T-helper 2 cell (primary cell): Measurements from ENCODE around the gene RALGAPA1.
A peak's percentile ranks its signal among the peaks of the same experiment; 100 is the strongest.
"Not testable (repeated sequence)": the region's sequence is repeated elsewhere in the genome, so short reads cannot be mapped to it uniquely, and the experiment has no call there.

Experiments
- DNase-seq, 5 experiments: peaks; one replicate each; pipeline versions ENCODE4 v3.0.0 to v3.0.0-alpha.2; 2012 to 2022

Gene RALGAPA1

GRCh38 chr14:35761922-35762321 lies 47.2 kb downstream of the RALGAPA1 start:
- no peak for DNase-seq

DNA sequence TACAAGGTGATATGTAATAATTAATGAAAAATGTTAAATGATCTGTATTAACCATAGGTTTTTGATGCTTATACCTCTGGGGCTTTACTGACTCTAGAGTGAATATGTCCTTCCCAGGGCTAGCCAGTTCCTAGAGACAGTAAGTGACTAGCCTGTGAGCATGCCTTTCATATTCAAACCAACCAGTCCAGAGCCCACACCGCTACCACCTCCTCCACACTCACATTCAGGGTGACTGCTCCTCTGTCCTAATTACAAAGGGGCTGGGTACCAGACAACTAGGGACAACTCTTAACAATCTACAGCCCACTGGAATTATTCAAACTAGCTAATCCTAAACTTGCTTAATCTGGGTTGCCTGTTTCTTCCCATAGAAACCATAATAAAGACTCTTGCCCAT lies 49.0 kb downstream of the RALGAPA1 start:
- DNase-seq = no peak

GRCh38 chr14:35758523-35759129 lies 50.5 kb downstream of the RALGAPA1 start:
- no peak for DNase-seq

DNA sequence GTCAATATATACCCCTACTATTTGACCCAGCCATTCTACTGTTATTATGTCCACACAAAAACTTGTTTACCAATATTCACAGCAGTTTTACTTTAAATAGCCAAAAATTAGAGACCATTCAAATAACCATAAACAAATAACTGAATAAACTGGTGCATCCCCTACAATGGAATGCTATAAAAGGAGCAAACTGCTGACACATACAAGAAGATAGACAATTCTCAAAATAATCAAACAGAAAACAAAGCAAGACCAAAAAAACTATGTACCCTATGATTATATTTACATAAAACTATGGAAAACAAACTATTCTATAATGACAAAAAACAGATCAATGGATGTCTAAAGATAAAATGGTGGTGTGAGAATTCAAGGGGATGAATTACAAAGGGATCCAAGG lies 54.4 kb downstream of the RALGAPA1 start:
- no peak for DNase-seq

DNA sequence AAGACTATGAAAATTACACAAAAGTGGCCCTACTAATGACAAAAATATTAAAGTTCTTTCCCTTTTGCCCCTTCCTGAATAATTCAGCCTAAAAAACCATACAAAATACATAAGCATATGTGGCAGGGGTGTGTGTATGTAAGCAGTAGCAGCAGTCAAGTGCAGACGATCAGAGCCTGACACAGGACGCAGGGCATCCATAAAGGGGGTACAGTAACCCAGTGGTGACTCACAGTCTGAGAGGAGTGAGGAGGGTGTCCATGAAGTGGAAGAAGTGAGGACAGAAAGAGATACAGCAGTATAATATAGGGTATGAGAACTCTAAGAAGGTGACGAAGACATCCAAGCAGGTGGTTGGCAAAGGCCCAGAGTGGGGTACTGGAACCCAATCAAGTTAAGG lies 56.7 kb downstream of the RALGAPA1 start:
- DNase-seq = no peak

GRCh38 chr14:35750202-35750904 lies 58.7 kb downstream of the RALGAPA1 start:
- no peak for DNase-seq

DNA sequence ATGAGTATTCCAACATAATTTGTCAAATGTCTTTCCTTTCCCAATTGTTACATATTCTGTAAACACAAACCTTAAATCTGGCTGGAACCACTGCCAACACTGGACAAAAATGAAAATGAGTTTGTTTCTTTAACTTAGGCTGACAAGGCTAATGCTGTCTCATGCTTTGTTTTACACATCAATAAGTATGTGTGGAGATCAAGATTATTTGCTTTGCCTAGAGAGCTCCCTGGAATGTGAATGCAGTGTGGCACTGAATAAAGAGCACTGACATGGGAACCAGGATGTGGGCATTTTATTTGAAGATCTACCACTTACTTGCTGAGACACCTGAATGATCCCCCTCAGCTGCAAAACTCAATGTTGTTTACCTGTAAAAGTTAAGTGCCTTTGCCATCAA lies 61.7 kb downstream of the RALGAPA1 start:
- DNase-seq = no peak

DNA sequence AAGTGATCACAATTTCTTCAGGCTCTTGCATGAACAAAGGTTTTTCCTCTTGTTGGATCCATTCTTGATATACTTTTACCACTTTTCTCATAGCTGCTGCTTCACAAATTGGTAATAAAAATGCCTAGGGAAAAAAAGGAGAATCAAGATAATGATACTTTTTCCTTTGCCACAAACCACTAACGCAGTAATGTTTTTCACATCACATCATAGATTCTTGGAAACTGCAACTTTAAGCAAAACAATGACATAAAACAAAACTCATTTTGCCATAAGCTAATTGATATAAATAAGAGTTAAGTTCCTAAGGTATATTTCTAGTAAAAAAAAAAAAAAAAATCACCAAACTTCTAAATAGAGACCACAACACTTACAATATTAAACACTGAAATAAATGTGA lies 66.7 kb downstream of the RALGAPA1 start:
- peak in 1 of 5 experiments; percentile 43 for DNase-seq

- peak in 1 of 5 experiments; percentile 29 for DNase-seq
Measured at GRCh38 chr14:35742032-35742371, 67.1 kb downstream of the RALGAPA1 start.

- DNase-seq = no peak
Measured at GRCh38 chr14:35741345-35742031, 67.6 kb downstream of the RALGAPA1 start.

DNA sequence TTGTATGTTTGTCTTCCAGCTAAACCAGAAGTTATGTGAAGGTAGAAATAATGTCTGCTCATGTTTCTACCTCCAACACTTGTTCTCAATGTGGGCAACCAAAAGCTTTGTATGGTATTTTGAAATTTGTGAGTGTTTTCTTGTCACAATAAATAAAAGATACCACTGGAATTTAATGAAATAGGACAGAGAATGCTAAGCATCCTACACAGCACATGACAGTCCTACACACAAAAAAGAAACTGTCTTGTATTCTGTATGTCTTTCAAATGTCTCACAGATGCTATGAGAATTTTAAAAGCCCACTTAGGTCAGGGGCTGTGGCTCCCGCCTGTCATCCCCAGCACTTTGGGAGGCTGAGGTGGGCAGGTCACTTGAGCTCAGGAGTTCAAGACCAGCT lies 68.9 kb downstream of the RALGAPA1 start:
- no peak for DNase-seq

GRCh38 chr14:35735163-35735562 lies 73.9 kb downstream of the RALGAPA1 start:
- not testable (repeated sequence) for DNase-seq

- not testable (repeated sequence) for DNase-seq
Measured at GRCh38 chr14:35733510-35733909, 75.6 kb downstream of the RALGAPA1 start.

DNA sequence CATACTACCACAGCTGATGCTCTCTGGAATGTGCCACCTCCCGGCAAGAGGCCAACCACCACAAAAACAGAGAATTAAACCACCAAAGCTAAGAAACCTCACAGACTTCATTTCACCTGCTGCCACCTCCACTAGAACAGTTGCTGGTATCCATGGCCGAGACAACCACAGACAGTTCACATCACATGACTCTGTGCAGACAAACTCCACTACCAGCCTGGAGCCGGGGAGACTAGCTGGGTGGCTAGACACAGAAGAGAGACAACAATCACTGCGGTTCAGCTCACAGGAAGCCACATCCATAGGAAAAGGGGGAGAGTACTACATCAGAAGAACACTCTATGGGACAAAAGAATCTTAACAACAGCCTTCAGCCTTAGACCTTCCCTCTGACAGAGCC lies 78.2 kb downstream of the RALGAPA1 start:
- no peak for DNase-seq

- DNase-seq = no peak
Measured at GRCh38 chr14:35727764-35728163, 81.3 kb downstream of the RALGAPA1 start.

DNA sequence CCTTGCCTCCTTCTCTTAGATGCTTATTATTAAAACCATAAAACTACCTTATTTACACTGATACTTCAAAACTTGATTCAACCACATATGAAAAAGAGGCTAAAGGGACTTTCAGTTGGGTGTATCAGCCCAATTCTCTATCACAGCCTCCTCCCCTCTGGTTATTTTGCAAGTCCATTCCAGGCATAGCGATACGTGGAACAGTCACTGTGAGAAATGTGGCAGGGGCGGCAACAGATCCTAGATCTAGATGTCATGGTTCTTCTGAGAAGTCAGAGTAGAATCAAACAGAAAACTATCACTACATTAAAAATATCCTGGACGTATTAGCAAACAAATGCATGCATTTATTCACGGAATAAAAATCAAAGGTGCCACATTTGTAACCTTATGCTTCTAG lies 83.2 kb downstream of the RALGAPA1 start:
- peak in 1 of 5 experiments; percentile 16 for DNase-seq

- no peak for DNase-seq
Measured at GRCh38 chr14:35715079-35715478, 94.0 kb downstream of the RALGAPA1 start.

- no peak for DNase-seq
Measured at GRCh38 chr14:35712466-35712865, 96.6 kb downstream of the RALGAPA1 start.

DNA sequence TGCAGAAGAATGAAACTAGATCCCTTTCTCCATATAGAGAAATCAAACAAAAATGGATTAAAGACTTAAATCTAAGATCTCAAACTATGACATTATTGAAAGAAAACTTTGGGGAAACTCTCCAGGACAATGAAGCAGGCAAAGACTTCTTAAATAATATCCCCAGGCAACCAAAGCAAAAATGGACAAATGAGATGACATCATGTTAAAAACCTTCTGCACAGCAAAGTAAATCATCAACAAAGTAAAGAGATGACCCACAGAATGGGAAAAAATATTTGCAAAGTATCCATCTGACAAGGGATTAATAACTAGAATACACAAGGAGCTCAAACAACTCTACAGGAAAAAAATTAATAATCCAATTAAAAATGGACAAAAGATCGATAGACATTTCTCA lies 101.0 kb downstream of the RALGAPA1 start:
- DNase-seq = no peak

DNA sequence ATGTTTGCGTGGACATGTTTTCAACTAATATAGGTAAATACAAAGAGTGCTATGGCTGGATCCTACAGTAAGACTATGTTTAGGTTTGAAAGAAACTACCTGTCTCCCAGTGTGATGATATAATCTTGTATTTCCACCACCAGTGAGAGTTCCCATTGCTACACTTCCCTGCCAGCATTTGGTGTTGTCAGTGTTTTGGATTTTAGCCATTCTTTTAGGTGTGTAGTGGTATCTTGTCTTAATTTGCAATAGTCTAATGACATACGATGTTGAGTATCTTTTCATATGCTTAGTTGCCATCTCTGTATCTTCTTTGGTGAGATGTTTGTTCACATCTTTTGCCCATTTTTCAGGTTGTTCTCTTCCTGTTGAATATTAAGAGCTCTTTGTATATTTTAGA lies 103.5 kb downstream of the RALGAPA1 start:
- DNase-seq = no peak

DNA sequence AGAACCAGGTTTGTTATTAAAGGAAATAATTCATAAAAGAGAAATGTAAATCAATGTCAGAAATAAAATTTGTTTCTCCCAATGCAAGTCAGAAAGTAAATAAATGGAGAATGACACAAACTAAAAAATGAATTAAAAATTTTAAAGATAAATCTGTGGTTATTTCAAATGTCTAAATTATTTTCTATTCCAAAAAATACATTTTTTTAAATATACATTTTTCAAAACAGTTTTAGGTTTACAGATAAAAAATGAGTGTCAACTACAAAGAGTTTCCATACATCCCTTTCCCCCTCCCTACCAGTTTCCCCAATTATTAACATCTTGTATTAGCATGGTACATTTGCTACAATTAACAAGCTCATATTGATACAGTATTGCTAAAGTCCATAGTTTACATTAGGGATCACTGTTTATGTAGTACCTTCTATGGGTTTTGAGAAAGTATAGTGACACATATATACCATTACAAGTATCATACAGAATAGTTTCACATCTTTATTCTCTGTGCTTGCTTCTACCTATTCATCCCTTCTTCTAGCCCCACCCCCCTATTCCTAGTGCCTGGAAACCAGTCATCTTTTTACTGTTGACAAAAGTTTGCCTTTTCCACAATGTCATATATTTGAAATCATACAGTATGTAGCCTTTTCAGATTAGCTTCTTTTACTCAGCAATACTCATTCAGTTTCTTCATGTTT lies 104.2 kb downstream of the RALGAPA1 start:
- no peak for DNase-seq

- no peak for DNase-seq
Measured at GRCh38 chr14:35701531-35701930, 107.6 kb downstream of the RALGAPA1 start.

DNA sequence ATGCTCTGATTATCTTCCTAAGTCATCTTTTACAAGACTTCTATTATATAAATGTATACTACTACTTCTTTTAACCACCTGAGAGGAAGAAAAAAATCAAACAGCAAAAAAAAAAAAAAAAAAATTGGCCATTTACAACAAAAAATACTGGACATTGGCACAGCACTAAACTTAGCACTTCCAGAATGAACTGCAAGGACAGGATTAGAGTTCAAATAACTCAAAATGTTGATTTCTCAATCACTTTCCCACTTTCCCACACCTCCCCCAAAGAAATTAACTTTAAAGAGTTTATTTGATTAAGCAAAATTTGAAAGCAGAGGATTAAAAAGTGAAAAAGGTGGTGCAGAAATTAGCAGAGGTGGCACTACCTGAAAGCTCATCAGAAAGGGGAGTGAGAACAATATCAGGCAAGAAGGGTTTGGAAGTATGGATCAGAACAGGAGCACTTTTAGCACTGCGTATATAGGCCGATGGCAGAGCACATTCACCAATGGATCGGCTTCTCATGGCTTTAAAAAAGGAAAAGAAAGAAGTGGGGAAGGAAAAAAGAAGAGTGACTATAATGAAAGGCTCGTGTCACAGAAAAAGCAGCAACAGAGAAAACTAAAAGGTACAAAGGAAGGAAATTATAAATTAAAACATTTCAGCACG lies 109.2 kb downstream of the RALGAPA1 start:
- no peak for DNase-seq
